HG03575 (cell line): ENCODE data around the gene SLC39A6.
"Not testable (repeated sequence)": the region's sequence is repeated elsewhere in the genome, so short reads cannot be mapped to it uniquely, and the experiment has no call there.

Experiments used
- ATAC-seq: cut with Tn5 transposase; IDR thresholded peaks from one replicate; pipeline ENCODE4 v1.9.1; 2021; ENCODE audit not compliant: unreplicated experiment, insufficient number of reproducible peaks, low FRiP score; ENCODE audit errors: extremely low read depth

SLC39A6 gene, protein sequence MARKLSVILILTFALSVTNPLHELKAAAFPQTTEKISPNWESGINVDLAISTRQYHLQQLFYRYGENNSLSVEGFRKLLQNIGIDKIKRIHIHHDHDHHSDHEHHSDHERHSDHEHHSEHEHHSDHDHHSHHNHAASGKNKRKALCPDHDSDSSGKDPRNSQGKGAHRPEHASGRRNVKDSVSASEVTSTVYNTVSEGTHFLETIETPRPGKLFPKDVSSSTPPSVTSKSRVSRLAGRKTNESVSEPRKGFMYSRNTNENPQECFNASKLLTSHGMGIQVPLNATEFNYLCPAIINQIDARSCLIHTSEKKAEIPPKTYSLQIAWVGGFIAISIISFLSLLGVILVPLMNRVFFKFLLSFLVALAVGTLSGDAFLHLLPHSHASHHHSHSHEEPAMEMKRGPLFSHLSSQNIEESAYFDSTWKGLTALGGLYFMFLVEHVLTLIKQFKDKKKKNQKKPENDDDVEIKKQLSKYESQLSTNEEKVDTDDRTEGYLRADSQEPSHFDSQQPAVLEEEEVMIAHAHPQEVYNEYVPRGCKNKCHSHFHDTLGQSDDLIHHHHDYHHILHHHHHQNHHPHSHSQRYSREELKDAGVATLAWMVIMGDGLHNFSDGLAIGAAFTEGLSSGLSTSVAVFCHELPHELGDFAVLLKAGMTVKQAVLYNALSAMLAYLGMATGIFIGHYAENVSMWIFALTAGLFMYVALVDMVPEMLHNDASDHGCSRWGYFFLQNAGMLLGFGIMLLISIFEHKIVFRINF

DNA sequence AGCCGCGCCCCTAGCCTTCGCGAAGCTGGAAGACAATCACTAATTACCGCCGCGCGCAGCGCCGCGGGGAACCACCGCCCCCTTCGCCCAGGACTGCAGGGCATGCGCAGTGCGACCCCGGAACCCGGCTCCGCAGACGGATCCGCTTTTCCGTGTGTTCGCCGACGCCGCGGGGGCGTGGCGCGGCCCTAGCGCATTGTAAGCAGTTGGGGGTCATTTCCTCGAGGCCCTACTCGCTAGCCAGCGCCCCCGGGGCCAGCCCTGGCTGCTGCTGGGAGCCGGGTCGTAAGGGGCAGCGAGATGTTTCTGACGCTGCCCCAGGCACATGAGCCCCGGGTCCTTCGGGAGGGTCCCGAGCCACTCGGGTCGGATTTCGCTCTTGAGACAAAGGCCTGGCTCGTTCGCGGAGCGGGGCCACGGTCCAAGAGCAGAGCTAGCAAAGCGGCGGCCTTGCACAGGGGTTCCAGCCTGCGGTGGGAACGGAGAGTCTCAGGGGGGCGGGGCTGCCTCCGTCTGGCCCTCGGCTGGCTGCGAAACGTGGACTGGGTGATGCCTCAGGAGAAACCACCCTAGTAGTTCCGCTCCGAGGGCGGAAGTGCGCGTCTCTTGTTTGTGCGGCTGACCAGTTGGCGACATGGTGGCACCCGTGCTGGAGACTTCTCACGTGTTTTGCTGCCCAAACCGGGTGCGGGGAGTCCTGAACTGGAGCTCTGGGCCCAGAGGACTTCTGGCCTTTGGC, at the start of gene SLC39A6, which contains the start of gene ELP2:
Gene SLC39A6 (minus strand): TSS at position 41 of the 739 bp plus-strand sequence. CDS start 2,333 bp downstream, outside the sequence.
Gene ELP2 (plus strand): TSS at position 600 of the 739 bp plus-strand sequence. CDS start 35 bp downstream, at position 635.
- peak; percentile 75 for ATAC-seq

DNA sequence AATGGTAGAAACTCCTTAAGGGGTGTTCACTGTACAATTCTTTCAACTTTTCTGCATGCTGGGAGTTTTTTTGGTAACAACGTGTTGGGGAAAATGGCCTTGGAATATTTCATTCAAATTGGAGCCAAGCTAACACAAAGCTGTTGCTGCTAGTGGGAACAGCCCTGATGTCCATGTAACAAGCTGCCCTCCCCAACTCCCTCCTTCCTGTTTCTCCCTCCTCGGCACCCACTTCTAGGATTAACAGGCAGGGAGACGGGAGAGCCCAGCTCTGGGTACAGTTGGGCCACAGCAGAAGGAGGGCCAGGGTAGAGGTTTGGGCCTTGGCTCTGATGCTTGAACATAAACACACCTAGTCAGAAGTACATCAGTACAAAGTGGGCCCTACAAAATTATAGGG, 48.8 kb upstream of the SLC39A6 start:
- no peak for ATAC-seq

DNA sequence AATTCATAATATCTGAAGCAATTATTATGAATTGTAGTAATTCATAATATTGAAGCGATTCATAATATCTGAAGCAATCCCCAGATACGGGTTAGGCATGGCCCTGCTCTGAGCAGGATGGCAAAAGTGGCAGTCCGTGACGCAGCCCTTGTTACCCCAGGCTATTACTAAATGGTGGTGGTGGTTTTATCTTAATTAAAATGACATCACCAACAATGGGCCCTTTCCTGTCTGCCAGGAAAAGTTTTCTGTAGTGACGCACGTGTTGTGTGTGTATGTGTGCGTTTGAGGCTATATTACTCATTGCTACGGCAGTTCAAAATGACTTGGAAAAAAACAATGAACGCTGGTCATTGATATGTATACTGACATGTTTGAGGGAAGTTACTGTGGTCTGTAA, 47.6 kb upstream of the SLC39A6 start:
- no peak for ATAC-seq

DNA sequence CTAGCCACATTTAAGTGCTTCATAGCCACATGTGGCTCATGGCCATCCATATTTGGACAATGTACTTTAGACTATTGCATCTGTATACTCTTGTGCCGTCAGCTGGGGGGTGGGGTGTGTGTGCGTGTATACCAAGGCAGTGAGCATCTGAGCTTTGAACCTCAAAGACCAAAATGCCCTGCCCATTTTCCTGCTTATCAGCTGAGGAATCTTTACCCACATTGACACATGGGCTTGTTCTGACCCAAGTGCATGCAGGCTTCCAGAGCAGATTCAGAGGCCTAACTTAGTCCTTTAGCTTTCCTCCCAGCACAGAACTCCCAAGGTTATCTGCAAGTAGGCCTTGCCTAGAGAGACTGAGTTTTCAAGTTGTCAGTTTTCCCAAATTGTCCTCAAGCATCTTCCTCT, 47.0 kb upstream of the SLC39A6 start:
- ATAC-seq = no peak

DNA sequence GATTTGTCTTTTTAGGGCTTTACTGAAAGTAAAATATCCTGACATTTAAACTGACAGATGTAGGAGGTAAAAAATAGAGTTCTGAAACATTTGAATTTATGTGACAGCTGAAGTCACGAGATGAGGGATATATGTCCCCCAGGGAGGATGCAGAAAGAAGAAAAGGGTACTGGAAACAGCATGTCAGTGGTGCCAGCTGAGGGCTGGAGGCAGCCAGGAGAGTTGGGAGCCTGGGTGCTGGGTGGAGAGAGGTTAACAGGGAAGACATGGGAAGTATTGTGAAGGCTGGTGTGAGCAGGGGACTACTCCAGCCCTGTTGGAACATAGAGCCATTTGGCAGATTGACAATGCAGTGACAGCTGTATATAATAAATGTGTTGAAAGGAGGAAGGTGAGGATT, 46.3 kb upstream of the SLC39A6 start:
- no peak for ATAC-seq

DNA sequence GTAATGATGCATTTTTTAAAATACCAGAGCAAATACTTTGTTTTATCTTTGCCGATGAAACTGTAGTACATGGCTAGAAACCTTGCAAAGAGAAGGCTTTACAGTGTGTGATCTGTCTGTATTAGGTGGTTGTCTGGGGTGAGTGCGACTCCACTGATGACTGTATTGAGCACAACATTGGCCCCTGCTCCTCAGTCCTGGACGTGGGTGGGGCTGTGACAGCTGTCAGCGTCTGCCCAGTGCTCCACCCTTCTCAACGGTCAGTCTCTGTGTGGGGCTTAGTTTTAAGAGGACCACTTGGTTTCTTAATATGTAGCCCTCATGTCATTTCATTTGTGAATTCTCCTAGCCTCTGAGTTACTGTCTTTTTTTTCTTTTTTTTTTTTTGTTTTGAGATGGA, 40.8 kb upstream of the SLC39A6 start:
- no peak for ATAC-seq

DNA sequence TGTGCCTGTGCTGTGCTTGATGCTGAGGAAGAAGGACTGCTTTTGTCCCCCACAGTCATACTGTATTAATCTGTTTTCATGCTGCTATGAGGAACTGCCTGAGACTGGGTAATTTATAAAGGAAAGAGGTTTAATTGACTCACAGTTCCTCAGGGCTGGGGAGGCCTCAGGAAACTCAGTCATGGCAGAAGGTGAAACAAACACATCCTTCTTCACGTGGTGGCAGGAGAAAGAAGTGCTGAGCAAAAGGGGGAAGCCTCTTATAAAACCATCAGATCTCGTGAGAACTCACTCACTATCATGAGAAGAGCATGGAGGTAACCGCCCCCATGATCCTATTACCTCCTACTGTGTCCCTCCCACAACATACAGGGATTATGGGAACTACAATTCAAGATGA, 39.2 kb upstream of the SLC39A6 start:
- not testable (repeated sequence) for ATAC-seq

DNA sequence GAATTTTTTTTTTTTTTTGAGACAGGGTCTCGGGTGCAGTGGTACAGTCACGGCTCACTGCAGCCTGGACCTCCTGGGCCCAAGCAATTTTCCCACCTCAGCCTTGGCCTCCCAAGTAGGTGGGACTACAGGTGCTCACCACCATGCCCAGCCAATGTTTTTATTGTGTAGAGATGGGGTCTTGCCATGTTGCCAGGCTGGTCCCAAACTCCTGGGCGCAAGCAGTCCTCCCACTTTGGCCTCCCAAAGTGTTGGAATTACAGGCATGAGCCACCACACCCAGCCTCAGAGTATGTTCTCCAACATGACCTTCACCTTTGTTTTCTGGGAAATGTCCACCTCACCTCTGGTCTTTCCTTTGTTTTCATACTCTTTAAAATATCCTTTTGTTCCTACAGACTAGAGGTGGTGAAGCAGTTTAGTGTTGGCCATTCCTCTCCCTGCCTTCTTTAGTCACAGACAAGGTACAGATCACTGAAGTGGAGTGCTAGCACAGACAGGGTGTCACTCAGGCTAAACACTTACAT, 38.6 kb upstream of the SLC39A6 start:
- ATAC-seq = no peak

DNA sequence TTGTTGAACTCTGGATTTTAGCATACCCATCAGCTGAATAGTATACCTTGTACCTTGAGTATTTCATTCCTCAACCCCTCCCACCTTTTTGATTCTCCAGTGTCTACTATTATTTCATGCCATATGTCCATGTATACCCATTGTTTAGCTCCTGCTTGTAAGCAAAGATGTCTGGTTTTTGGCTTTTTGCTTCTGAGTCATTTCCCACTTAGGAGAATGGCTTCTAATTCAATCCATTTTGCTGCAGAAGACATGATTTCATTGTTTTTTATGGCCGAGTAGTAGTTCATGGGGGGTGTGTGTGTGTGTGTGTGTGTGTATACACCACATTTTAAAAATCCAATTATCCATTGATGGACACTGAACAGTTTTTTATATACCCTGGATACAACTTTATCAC, 33.8 kb upstream of the SLC39A6 start:
- ATAC-seq = no peak

DNA sequence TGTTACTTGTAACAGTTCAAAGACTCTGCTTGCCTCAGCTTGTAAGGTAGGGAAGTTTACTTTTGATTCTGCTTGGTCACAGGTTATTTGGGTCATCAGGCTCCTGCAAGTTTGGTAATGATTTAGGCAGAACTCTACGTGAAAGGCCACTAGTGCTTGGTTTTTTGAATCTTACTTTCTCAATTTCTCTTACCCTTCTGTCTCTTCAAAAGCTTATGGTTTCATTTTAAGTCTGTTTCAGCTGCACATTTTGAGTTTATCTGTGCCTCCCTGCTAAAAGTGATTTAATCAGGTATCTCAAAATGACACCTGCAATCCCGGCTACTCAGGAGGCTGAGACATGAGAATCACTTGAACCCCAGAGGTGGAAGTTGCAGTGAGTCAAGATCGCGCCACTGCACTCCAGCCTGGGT, 31.8 kb upstream of the SLC39A6 start:
- no peak for ATAC-seq

DNA sequence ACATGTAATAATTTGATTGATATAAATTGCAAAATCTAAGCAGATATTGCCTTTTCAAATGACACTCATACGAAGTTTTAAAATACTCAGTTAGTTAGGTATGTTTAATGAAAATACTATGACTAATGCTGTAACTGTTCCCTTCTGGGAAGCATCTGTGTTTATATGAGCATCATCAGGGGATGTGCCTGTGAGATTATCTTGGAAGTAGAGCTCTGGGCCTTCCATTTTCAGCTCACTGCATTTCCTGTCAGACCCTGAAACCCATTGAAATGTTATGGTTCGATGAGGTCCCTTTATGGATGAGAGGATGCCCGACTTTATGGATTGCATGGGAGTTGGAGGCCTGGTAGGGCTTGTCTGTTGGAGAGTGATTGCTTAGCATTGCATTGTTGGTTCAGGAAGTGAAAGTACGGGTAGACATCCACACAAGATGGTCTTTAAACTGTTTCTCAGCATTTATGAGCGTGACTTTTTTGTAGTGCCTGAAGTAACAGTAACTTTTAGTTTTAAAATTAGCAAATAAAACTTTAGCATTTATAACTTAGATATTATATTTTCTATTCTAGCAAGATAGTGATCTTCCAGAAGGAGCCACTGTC, 29.2 kb upstream of the SLC39A6 start:
- no peak for ATAC-seq

DNA sequence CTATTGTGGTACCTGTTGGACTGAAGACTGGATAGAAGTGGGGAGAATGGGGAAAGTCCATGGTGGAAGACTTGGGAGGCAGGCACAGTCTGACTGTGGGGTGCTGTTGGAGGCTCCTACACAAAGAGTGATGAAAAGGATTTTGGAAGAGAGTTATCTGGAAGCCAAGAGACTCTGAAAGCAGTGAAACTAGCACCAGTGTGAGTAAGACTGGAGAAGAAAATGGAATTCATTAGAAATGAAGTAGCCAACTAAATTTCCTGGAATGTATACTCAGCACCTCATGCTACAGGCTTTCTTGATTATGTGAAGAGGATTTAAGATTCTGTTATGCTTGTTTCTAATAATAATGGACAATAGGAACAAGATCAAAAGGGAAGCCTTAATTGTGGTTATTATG, 28.3 kb upstream of the SLC39A6 start:
- no peak for ATAC-seq

DNA sequence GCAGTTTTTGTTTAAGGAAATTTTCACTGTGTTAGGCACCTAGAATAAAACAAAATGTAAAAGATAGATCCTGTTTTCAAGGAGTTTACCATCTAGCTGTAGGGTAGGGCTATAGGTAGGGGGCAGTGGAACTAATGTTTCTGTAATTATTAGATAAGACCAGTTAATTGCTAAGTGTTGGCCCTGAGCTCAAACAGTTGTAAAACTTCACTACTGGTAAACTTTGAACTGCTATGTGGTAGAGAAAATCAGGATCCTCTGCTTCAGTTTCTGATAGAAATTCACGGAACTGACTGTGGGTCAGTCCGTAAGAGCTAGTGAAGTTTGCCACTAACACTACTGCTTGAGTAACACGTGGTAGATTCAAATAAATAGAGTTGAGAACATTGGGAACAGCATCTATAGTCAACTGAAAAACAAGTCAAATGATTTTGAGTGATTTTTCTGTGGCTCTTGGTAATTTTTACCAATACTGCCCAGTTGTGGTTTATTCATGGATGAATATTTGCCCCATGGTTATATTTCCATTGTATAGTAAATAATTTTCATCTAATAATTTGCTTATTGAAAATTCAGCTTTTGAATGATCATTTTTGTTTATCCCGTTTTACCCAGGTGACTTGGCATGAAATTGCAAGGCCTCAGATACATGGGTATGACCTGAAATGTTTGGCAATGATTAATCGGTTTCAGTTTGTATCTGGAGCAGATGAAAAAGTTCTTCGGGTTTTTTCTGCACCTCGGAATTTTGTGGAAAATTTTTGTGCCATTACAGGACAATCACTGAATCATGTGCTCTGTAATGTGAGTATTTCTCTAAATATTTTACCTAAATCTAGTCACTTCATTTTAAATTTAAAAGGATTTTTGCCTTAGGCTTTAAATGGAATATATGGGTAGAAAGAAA, 27.0 kb upstream of the SLC39A6 start:
- ATAC-seq = no peak

DNA sequence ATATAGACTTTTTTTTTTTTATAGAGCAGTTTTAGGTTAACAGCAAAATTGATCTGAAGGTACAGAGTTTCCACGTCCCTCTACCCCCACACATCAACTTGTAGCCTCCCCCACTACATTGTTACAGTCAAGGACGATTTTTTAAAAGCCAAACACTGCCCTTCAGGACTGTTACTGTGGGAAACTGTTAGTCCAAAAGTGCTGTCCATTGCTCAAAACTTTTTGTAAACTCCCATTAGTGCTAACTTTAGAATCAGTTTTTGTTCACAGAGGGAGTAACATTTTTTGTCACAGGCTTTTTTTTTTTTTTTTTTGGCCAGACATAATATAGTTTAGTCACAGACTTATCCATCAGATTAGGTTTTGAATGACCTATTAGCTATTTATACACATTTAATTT, 24.6 kb upstream of the SLC39A6 start:
- ATAC-seq = no peak

DNA sequence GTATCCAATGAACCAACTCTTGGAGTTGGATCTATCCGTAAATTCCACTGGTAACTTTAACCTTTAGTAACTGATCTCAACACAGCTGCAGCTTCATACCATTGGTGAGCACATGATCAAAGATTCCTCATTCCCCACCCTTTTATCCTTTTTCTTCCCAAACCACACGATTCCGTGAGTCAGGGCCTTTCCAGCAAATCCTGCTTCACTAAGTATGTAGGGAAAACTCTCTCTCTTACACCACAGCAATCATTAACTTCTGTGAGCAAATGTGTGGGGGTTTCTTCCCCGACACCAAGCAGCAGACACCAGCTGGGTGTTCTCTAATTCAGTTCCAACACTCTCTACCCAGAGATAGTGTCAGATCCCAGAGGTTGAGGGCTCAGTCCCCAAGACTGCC, 24.1 kb upstream of the SLC39A6 start:
- no peak for ATAC-seq

DNA sequence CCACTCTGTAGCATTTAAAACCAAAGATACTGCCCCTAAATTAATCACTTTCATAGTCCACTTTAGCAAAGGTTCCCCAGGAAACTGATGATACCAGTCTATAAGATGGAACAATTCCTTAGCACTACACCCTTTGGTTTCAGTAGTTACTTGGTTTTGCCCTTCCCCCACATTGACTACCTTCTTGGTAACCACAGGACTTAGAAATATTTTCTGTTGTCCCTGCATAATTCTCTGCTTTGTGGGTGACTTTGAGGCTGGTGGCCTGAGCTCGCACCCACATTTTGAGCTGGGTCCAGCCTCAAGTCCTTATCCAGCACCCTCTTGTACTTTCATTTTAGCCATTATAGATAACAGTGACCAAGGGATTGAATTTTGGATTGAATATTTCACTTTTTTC, 23.6 kb upstream of the SLC39A6 start:
- no peak for ATAC-seq

DNA sequence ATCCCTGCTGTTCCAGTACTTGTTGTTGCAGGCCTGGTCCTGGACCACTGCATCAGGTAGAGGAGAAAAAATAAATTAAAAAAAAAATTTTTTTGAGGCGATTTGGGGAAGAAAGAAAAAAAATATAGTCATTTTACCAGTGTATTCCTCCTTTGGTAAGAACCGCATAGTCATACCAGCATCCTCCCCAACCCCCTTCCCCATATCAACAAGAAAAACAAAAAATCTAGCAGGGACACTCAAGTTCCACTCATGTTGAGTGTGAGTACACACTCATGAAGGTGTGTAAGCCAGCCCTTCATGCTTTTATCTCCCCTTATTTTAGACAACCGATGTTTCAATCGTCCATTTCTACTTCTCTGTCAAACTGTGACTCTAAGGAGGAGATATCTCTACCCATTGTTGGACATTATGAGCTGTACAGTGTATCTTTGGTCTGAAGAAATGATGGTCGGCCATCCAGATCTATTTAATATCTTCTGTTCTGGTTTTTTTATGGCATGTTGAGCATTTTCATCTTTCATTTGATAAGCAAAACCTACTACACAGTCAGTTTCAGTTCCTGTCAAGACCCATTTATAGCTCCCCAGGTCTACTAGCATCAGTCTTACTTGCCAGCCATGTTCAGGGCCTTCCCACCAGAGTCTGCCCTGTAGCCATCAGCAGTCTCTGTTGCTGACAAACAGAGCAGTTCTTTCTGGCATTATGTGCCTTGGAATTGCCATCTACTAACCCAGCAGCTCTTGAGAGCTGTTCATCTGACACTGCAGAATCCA, 20.6 kb upstream of the SLC39A6 start:
- ATAC-seq = peak; percentile 62
